Measurements from ENCODE around the gene MARS1.

DNA sequence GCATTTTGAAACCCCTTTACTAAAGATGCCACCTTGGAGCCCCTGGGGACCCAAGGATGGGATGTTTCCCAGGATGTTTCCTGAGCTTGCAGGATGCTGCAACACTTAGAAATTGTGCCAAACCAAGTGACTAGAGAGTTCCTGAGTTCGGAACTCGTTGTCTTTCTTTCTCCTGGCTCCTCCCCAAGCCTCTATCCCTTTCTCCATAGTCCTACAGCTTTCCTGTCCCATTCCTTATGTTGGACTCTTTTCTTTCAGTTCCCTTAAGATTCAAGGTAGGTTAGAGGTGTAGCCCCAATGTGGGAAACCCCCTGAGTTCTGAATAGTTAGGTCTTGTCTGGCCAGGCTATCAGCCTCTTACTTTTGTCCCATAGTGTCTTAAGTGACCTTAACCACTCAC is 60.6 kb downstream of the MARS1 start:
- TF ChIP-seq POLR2AphosphoS5 (IDR thresholded peaks at IDR 0.05; ENCODE audit: borderline replicate concordance, low read depth, low read length) (no peak), EZH2 (IDR thresholded peaks at IDR 0.05) (no peak)

All from SK-N-MC (cell line).